ENCODE measurements around the gene CMSS1. TPM values are rescaled to one million over a fixed set of nuclear protein-coding genes. Genes with fewer than 3 reads are reported as not detected.
A peak's percentile ranks its signal among the peaks of the same experiment; 100 is the strongest.

CMSS1 gene
- total RNA-seq, 2 donors from 2014 or later = 18.1 to 22.7 TPM

DNA sequence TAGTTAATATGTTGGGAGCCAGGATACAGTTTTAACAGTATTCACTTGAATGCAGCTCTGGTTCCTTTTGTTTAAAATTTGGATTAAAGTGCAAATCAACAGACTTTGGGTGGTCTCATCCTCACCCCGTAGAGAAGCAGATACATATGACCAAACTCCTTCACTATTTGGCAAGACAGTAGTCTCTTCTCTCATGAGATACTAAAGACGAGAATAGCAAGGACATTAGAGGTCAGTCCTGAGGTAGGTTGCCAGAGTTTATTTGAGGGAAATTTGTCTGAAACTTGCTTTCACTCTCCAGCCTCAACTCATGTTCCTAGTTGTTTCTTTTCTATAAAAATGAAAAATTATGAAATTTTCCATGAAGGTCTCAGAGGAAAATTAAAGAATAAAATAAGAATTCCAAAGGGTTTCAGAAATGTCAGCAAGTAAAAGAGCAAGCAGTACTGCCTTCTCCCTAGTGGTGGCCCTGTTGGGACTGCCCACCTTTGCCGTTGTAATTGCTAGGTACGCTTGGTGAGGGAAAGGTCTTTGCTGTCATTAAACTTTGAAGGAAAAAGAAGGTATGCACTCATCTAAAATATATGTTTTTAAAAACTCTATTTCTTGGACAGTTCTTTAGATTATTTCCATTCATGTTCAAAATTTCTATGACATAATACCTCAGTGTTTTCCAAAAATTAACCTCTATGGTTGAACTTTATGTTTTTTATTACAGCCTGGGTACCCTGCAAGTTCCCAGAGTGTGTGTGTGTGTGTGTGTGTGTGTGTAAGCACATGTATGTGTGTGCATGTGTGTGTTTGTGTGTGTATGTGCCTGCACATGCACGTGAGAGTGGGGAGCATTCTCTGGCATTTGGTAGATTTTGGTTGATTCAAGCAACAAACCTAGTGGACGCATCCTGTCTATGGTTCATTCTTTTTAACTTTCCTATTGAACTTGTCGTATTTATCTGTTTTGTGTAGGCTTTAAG, 111.4 kb downstream of the CMSS1 start:
- no peaks in the 10 kb centered on the region for H3K36me3 ChIP-seq
- DNase-seq (ENCODE audit: low spot score) (no peak), ATAC-seq (ENCODE audit: insufficient number of reproducible peaks, low FRiP score, low read depth) (no peak)
- peaks cover 37 to 63% of the 10 kb centered on the region in 2 donors for H3K4me1 ChIP-seq (ENCODE audit: control insufficient read depth in 1 of 2, low read depth in 2 of 2)
- H3K9me3 ChIP-seq = no peaks in the 10 kb centered on the region
- TF ChIP-seq CTCF (IDR thresholded peaks at IDR 0.05) = peak; percentile 35
- H3K27ac ChIP-seq = peak overlapping the region; percentile 85 to 90
- no peaks in the 10 kb centered on the region for H3K27me3 ChIP-seq (replicated peaks; ENCODE audit: insufficient read depth)
- H3K4me3 ChIP-seq = peak overlapping the region; percentile 54

GRCh38 chr3:99929745-99930139, 112.1 kb downstream of the CMSS1 start:
- Histone ChIP-seq H3K4me3 (peak overlapping the region; percentile 54), H3K27ac (peak overlapping the region; percentile 85 to 90), H3K36me3 (no peaks in the 10 kb centered on the region), H3K9me3 (no peaks in the 10 kb centered on the region), H3K4me1 (ENCODE audit: control insufficient read depth in 1 of 2, low read depth in 2 of 2) (peaks cover 39 to 68% of the 10 kb centered on the region in 2 donors), H3K27me3 (replicated peaks; ENCODE audit: insufficient read depth) (no peaks in the 10 kb centered on the region)
- DNase-seq (ENCODE audit: low spot score) (no peak), ATAC-seq (ENCODE audit: insufficient number of reproducible peaks, low FRiP score, low read depth) (peak; percentile 83)
- TF ChIP-seq CTCF (IDR thresholded peaks at IDR 0.05) = no peak

GRCh38 chr3:99931059-99931458, 113.4 kb downstream of the CMSS1 start:
- no peaks in the 10 kb centered on the region for H3K9me3 ChIP-seq
- no peak for TF ChIP-seq CTCF (IDR thresholded peaks at IDR 0.05)
- peak overlapping the region; percentile 85 to 90 for H3K27ac ChIP-seq
- no peak for DNase-seq (ENCODE audit: low spot score)
- H3K27me3 ChIP-seq (replicated peaks; ENCODE audit: insufficient read depth) = no peaks in the 10 kb centered on the region
- H3K4me3 ChIP-seq = no peak overlapping the region
- no peak for ATAC-seq (ENCODE audit: insufficient number of reproducible peaks, low FRiP score, low read depth)
- H3K4me1 ChIP-seq (ENCODE audit: control insufficient read depth in 1 of 2, low read depth in 2 of 2) = peaks cover 33 to 66% of the 10 kb centered on the region in 2 donors
- H3K36me3 ChIP-seq = no peaks in the 10 kb centered on the region

DNA sequence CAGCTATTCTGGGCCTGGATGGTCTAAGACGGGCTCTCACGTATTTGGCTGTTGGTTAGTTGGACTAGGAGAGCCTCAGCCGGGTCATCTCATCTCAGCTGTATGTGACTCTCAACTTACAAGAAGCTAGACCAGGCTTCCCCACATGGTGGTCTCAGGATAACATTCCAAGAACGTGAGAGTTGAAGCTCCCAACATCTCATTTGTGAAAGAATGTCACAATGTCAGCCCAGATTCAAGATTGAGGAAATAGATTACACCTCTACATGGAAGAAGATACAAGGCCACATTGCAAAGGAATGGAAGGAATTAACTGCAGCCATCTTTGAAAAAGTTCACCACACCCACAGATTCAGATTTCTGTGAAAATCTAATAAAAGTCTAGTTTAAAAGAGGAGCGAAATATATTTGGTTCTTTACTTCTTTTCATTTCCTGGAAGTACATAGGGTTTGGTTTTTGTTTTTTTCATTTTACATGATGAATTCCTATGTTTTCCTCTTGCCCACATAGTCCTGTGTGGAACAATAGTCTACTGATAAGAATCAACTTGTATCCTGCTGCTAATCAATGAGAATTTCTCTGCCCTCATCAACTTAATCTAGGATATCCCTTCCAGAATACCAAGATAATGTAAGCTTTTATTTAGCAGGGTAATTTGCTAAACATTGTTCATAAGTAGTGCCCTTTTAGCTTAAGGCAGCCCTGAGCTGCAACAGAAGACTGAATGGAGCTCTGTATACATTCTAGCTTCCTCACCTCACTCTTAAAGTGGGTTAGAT, 116.5 kb downstream of the CMSS1 start:
- Histone ChIP-seq H3K36me3 (no peaks in the 10 kb centered on the region), H3K4me1 (ENCODE audit: control insufficient read depth in 1 of 2, low read depth in 2 of 2) (peaks cover 46 to 69% of the 10 kb centered on the region in 2 donors), H3K4me3 (no peak overlapping the region), H3K27ac (peak overlapping the region; percentile 51 to 83), H3K9me3 (no peaks in the 10 kb centered on the region), H3K27me3 (replicated peaks; ENCODE audit: insufficient read depth) (no peaks in the 10 kb centered on the region)
- DNase-seq (ENCODE audit: low spot score) = no peak
- no peak for TF ChIP-seq CTCF (IDR thresholded peaks at IDR 0.05)
- ATAC-seq (ENCODE audit: insufficient number of reproducible peaks, low FRiP score, low read depth) = no peak
